ACC112 (cell line): ENCODE measurements around the gene CES3.
"Not testable (repeated sequence)": the region's sequence is repeated elsewhere in the genome, so short reads cannot be mapped to it uniquely, and the experiment has no call there.

Source experiments
- H2AFZ ChIP-seq: fragments of 200-600 bp; sonication (generic); one replicate; pipeline ENCODE4 v1.6.0; 2017; ENCODE audit warnings: antibody characterized with exemption, low read length; ENCODE audit not compliant: unreplicated experiment
- H3K27ac ChIP-seq: fragments of 200-600 bp; sonication (generic); 2 replicates; pipeline ENCODE4 v1.5.1; 2014; ENCODE audit warnings: low read depth, mild to moderate bottlenecking, antibody characterized with exemption, low read length, moderate library complexity
- H3K27me3 ChIP-seq: fragments of 200-600 bp; sonication (generic); 2 replicates; pipeline ENCODE4 v1.6.1; 2014; ENCODE audit warnings: mild to moderate bottlenecking, antibody characterized with exemption, low read length, moderate library complexity, mixed read lengths; ENCODE audit not compliant: insufficient read depth
- H3K36me3 ChIP-seq: fragments of 200-600 bp; sonication (generic); 2 replicates; pipeline ENCODE4 v1.6.1; 2016; ENCODE audit warnings: mild to moderate bottlenecking, antibody characterized with exemption, low read length, moderate library complexity, mixed read lengths; ENCODE audit not compliant: insufficient read depth
- H3K4me1 ChIP-seq: fragments of 200-600 bp; sonication (generic); one replicate; pipeline ENCODE4 v1.6.1; 2016; ENCODE audit warnings: low read length, mixed read lengths; ENCODE audit not compliant: insufficient read depth, unreplicated experiment, control insufficient read depth
- H3K4me3 ChIP-seq: fragments of 200-600 bp; sonication (generic); 2 replicates; pipeline ENCODE4 v1.5.1; 2014; ENCODE audit warnings: mild to moderate bottlenecking, low read depth, low read length
- H3K79me2 ChIP-seq: fragments of 200-600 bp; sonication (generic); one replicate; pipeline ENCODE4 v1.6.0; 2016; ENCODE audit warnings: low read length; ENCODE audit not compliant: control insufficient read depth, unreplicated experiment, insufficient read depth

CES3 gene

DNA sequence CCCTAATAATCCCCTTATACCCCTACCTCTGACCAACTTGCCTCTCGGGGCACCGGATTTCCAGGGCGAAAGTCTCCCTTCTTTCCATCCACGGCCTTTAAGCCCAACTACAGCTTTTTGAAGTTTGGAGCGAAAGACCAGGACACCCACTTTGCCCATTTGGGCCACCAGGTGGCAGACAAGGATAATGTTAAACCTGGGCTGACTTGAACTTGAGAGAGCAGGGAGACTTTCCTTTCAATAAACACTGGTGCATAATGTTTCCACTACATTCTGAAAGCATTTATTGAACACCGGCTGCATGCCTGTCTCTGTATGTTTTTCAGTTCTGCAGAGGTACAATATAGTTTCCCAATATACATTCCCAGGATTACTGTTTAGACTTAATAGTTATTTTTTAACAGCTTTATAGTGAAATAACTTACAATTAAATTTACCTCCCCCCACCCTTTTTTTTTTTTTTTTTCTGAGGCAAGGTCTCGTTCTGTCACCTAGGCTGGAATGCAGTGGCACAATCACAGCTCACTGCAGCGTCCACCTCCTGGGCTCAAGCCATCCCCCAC, 6.9 kb upstream of the CES3 start:
- Histone ChIP-seq H3K27ac (no peak overlapping the region), H3K4me1 (no peaks in the 10 kb centered on the region), H2AFZ (no peak overlapping the region), H3K36me3 (no peaks in the 10 kb centered on the region), H3K4me3 (no peak overlapping the region), H3K27me3 (peaks cover 3% of the 10 kb centered on the region; the same call in 1 of the 2 replicates), H3K79me2 (no peaks in the 10 kb centered on the region)

DNA sequence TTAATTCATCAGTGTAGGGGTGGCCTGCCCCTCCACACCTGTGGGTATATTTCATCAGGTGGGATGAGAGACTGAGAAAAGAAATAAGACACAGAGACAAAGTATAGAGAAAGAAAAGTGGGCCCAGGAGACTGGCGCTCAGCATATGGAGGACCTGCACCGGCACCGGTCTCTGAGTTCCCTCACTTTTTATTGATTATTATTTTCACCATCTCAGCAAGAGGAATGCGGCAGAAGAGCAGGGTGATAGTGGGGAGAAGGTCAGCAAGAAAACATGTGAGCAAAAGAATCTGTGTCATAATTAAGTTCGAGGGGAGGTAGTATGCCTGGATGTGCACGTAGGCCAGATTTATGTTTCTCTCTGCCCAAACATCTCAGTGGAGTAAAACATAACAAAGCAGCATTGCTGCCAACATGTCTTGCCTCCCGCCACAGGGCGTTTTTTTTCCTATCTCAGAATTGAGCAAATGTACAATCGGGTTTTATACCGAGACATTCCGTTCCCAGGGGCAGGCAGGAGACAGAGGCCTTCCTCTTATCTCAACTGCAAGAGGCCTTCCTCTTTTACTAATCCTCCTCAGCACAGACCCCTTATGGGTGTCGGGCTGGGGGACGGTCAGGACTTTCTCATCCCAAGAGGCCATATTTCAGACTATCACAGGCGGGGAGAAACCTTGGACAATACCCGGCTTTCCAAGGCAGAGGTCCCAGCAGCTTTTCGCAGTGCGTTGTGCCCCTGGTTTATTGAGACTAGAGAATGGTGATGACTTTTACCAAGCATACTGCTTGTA, 5.5 kb upstream of the CES3 start:
- H3K27me3 ChIP-seq, H3K36me3 ChIP-seq, H3K79me2 ChIP-seq, H3K27ac ChIP-seq, H2AFZ ChIP-seq, H3K4me1 ChIP-seq, H3K4me3 ChIP-seq: not testable (repeated sequence)

DNA sequence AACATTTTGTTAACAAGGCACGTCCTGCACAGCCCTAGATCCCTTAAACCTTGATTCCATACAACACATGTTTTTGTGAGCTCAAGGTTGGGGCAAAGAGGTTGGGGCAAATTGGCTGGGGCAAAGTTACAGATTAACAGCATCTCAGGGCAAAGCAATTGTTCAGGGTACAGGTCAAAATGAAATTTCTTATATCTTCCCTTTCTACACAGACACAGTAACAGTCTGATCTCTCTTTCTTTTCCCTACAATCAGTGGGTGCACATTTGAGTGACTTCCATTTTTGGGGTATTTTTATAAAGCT, 5.0 kb upstream of the CES3 start:
- not testable (repeated sequence) for H3K4me3 ChIP-seq, H3K36me3 ChIP-seq, H3K27ac ChIP-seq, H3K4me1 ChIP-seq, H2AFZ ChIP-seq, H3K27me3 ChIP-seq, H3K79me2 ChIP-seq

DNA sequence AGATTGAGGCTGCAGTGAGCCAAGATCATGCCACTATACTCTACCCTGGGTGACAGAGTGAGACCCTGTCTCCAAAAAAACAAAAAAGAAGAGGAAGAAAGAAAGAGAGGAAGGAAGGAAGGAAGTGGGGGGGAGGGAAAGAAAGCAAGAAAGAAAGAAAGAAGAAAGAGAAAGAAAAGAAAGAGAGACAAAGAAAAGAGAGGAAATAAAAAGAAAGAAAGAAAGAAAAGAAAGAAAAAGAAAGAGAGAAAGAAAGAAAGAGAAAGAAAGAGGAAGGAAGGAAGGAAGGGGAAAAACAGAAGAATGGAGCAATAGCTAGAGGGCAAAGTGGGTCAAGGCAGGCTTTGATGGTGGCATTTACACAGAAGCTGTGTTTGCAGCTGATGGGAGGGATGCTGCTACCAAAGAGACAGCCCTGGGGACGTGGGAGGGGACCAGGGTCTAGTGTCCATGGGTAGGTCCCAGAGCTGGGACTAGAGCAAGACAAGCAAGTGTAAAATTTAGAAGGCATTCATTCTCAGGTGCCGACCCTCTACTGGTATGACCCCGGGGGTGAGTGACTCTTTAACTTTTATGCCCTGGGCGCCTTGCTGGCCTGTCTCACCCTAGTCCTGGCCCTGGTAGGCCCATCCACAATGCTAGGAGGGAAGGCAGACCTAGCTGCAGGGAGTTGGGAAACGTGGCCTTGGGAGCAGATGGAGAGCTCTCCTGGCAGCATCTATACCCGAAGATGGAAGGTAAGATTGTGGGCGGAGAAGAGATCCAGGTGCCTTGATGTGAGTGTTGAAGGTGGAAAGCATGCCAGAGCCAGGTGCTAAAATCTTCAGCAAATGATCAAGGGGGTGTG, 2.0 kb upstream of the CES3 start:
- Histone ChIP-seq H3K27me3 (peaks cover 3% of the 10 kb centered on the region; the same call in 1 of the 2 replicates), H3K36me3 (no peaks in the 10 kb centered on the region), H3K4me1 (no peaks in the 10 kb centered on the region), H3K4me3 (no peak overlapping the region), H3K27ac (no peak overlapping the region), H3K79me2 (no peaks in the 10 kb centered on the region), H2AFZ (no peak overlapping the region)

DNA sequence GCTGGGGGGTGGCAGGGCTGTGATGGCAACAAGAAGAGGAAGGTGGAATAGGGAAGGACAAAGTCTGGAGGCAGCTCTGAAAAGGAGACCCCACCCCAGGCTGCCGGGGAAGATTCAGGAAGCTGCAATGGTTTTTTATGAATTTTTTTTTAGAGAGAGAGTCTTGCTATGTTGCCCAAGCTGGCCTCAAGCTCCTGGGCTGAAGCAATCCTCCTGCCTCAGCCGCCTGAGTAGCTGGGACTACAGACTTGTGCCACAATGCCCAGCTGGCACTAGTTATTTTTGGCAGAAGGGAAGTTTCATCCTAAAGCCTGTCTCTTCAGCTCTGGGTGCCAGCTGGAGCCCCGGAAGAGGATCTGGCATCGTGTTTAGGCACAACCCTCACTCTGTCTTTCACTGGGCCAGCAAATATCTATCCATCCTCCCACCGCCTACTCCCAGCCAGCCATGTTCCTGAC, 1.3 kb upstream of the CES3 start:
- Histone ChIP-seq H3K4me1 (no peaks in the 10 kb centered on the region), H3K4me3 (no peak overlapping the region), H3K79me2 (no peaks in the 10 kb centered on the region), H3K36me3 (no peaks in the 10 kb centered on the region), H3K27ac (no peak overlapping the region), H3K27me3 (peaks cover 3% of the 10 kb centered on the region; the same call in 1 of the 2 replicates), H2AFZ (no peak overlapping the region)

DNA sequence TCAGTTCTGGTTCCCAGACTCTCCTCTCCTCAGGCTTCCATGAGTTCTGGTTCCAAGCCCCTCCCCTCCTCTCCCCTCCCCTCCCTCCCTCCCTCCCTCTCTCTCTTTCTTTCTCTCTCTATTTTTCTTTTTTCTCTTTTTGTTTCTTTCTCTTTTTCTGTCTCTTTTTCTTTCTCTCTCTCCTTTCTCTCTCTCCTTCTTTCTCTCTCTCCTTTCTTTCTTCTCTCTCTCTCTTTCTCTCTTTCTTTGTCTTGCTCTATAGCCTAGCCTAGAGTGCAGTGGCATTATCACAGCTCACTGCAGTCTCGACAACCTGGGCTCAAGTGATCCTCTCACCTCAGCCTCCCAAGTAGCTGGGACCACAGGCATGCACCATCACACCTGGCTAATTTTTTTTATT, 796 bp upstream of the CES3 start:
- Histone ChIP-seq H3K4me1 (no peaks in the 10 kb centered on the region), H3K36me3 (no peaks in the 10 kb centered on the region), H3K27ac (no peak overlapping the region), H2AFZ (no peak overlapping the region), H3K79me2 (no peaks in the 10 kb centered on the region), H3K4me3 (no peak overlapping the region), H3K27me3 (peaks cover 3% of the 10 kb centered on the region; the same call in 1 of the 2 replicates)

DNA sequence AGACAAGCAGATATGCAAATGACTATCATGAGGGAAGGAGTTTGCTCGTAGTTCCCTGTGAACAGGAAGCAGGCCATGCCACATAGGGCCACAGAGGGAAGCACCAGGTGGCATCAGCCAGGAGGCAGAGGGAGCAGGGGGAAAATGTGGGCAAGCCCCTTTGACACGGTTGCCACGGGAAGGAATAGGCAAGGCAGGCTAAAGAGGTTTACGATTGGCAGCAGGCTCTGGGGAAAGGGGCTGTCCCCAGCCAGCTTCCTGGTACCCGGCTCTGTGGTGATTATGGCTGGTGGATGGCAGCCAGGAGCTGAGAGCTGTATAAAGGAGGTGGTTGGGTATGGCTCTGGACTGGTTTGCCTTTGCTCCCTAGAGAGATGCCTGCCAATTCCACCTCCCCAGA, 848 bp downstream of the CES3 start:
- H3K36me3 ChIP-seq: no peaks in the 10 kb centered on the region
- H2AFZ ChIP-seq: no peak overlapping the region
- no peaks in the 10 kb centered on the region for H3K4me1 ChIP-seq
- H3K27ac ChIP-seq: no peak overlapping the region
- no peaks in the 10 kb centered on the region for H3K79me2 ChIP-seq
- H3K4me3 ChIP-seq: no peak overlapping the region
- H3K27me3 ChIP-seq: peaks cover 3% of the 10 kb centered on the region; the same call in 1 of the 2 replicates

DNA sequence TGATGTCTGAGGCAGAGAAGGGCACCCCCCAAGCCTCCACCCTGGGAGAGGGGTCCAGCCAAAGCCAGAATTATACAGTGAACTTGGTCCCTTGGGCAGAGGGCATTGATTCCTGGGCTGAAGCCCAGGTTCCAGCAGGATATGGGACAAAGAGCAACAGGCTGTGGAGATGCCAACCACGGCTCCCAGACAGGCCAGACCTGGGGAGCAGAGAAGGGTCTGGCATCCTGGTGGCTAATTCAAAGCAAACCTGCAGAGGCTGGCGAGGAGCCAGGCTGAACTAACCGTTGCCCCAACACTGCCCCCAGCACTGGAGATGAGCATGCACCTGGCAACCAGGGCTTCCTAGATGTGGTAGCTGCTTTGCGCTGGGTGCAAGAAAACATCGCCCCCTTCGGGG, 3.0 kb downstream of the CES3 start:
- Histone ChIP-seq H3K27me3 (no peaks in the 10 kb centered on the region), H3K27ac (no peak overlapping the region), H3K36me3 (no peaks in the 10 kb centered on the region), H3K4me1 (no peaks in the 10 kb centered on the region), H3K4me3 (no peak overlapping the region), H3K79me2 (no peaks in the 10 kb centered on the region), H2AFZ (no peak overlapping the region)

DNA sequence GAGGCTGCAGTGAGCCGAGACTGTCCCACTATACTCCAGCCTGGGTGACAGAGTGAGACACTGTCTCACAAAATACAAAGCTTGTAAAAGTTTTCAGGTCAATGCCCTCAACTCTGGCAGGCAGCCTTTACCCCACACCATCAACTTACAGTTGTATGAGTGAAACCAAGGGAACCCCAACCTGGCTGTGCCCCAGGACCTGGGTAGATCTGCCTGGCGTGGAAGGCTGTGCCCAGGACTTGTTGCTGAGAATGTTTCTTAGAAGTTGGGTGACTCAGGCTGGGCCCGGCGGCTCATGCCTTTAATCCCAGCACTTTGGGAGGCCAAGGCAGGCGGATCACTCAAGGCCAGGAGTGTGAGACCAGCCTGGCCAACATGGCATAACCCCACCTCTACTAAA, 7.8 kb downstream of the CES3 start:
- Histone ChIP-seq H3K4me3 (no peak overlapping the region), H3K27me3 (no peaks in the 10 kb centered on the region), H3K36me3 (no peaks in the 10 kb centered on the region), H3K27ac (no peak overlapping the region), H3K4me1 (peaks cover 4% of the 10 kb centered on the region), H2AFZ (no peak overlapping the region), H3K79me2 (no peaks in the 10 kb centered on the region)

DNA sequence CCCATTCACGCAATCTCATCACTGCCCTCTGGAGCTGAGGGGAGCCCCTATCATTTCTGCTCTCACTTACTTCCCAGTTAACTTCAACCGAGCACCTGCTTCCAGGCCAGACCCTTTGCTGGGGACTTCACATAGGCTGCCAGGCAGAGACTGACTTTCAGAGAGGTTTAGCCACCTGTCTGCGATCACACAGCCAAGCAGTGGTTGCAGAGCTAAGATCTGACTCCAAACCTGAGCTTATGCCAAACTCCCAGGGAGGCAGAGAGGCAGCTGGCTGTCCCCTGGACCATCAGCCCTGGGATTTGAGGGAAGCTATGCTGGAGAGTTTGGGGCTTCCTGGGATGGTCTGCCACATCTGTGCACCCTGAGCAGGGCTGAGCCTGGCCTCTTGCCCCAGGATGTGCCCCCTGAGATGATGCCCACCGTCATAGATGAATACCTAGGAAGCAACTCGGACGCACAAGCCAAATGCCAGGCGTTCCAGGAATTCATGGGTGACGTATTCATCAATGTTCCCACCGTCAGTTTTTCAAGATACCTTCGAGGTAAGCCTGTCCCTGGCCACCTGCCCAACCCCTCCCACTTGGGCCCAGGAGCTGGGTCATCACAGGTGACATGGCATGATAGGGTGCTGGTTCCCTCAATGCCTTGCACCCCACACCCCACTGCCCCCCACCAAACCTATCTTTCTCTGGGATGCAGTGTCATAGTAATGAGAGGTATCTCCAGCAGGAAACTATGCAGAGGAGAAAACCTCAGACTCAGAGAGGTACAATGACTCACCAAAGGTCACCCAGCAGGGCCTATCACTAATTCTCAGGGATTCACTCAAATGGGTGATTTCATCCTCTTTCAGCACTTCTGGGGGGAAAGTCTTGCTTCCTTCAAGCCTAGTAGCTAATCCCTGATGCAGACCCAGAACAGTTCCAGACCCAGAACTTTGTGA, 10.0 kb downstream of the CES3 start:
- H2AFZ ChIP-seq: no peak overlapping the region
- H3K36me3 ChIP-seq: no peaks in the 10 kb centered on the region
- no peaks in the 10 kb centered on the region for H3K27me3 ChIP-seq
- H3K4me1 ChIP-seq: peaks cover 4% of the 10 kb centered on the region
- H3K79me2 ChIP-seq: no peaks in the 10 kb centered on the region
- H3K27ac ChIP-seq: no peak overlapping the region
- H3K4me3 ChIP-seq: no peak overlapping the region
